H1 (cell line): ENCODE measurements around the gene ACP2. TPM values are rescaled to one million over a fixed set of nuclear protein-coding genes. Genes with fewer than 3 reads are reported as not detected.

Source experiments
- CHD7 ChIP-seq: fragments of 300-600 bp; sonication (generic); IDR thresholded peaks from 2 replicates; pipeline ENCODE4 v1.7.1; 2012; ENCODE audit warnings: low read length, moderate library complexity, mild to moderate bottlenecking, inconsistent platforms; ENCODE audit not compliant: insufficient replicate concordance
- CREB1 ChIP-seq: IDR thresholded peaks from 2 replicates; pipeline ENCODE4 v1.6.1; 2012; ENCODE audit warnings: inconsistent platforms
- EP300 ChIP-seq, 2 experiments: IDR thresholded peaks; 1 replicate in 1 of 2; 2 replicates in 1 of 2; pipeline ENCODE4 v1.6.1; 2011 to 2012; ENCODE audit warnings: low read depth in 2 of 2, low read length in 2 of 2, mild to moderate bottlenecking in 2 of 2, borderline replicate concordance in 1 of 2, inconsistent platforms in 1 of 2, moderate library complexity in 1 of 2
- HDAC2 ChIP-seq, 2 experiments: fragments of 300-600 bp in 1 of 2; sonication (generic) in 1 of 2; IDR thresholded peaks; 2 replicates each; pipeline ENCODE4 v1.6.1; 2011 to 2012; ENCODE audit warnings: low read depth in 2 of 2, low read length in 2 of 2, mild to moderate bottlenecking in 2 of 2, moderate library complexity in 2 of 2, borderline replicate concordance in 1 of 2, inconsistent platforms in 1 of 2
- KDM5A ChIP-seq: fragments of 200-600 bp; IDR thresholded peaks from 2 replicates; pipeline ENCODE4 v1.7.1; 2012; ENCODE audit warnings: mild to moderate bottlenecking, low read length, inconsistent platforms, mixed read lengths
- polyA plus RNA-seq, 7 experiments: library from polyadenylated mRNA; depleted of rRNA in 3 of 7; stranded (reverse) in 5 of 7; unstranded in 2 of 7; fragments of >200 nt in 5 of 7; fragments of 200-250 nt in 2 of 7; gene quantifications; 1 replicate in 5 of 7; 2 replicates in 1 of 7; 4 replicates in 1 of 7; pipeline versions ENCODE4 v1.2.1 to v1.2.3, GENCODE V29; 2011 to 2013; ENCODE audit warnings: missing spikeins in 2 of 7, mixed read lengths in 2 of 7
- total RNA-seq: library from RNA; stranded (reverse); fragmentation: NEBNext Ultra II Directional; extraction: Animal tissue kit (Norgen Biotek cat#: 25700); gene quantifications from 2 replicates; pipeline ENCODE4 v1.2.1, GENCODE V29; 2021

The ACP2 gene
- total and polyA plus RNA-seq, 2 of the 8 experiments (the other 6 are each of a cell fraction or from before 2014, with no cell fraction given): 17.8 to 19.8 TPM

- TF ChIP-seq CHD7 (no peak), CREB1 (no peak), HDAC2 (IDR thresholded peaks at IDR 0.05; ENCODE audit: borderline replicate concordance in 1 of 2, low read depth in 2 of 2, low read length in 2 of 2) (no peak), EP300 (IDR thresholded peaks at IDR 0.05; ENCODE audit: borderline replicate concordance in 1 of 2, low read depth in 2 of 2, low read length in 2 of 2) (no peak), KDM5A (no peak)
Observed at GRCh38 chr11:47233051-47233450, 15.6 kb downstream of the ACP2 start (continued).
